ENCODE results near the gene LYSMD4.

LYSMD4 gene

DNA sequence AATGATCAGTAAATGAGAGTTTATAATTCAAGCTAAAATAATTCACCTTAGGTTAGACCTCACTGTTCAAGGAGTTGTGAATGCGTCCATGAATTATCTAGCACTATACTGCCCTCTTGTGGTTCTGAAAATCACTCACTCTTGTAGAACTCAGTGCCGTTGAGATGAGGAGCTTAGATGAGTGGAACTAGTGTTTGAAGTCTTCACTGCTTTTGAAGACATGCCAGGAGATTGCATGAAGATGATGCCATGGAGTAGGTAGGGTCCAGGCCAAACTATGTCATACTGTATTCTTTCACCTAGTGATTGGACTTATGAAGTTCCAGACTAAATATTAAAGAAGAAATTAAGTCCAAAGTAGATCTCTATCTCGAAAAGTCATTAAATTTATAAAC is 28.8 kb downstream of the LYSMD4 start:
- no peak for DNase-seq

GRCh38 chr15:99703603-99704443 is 29.4 kb downstream of the LYSMD4 start:
- DNase-seq = no peak

DNA sequence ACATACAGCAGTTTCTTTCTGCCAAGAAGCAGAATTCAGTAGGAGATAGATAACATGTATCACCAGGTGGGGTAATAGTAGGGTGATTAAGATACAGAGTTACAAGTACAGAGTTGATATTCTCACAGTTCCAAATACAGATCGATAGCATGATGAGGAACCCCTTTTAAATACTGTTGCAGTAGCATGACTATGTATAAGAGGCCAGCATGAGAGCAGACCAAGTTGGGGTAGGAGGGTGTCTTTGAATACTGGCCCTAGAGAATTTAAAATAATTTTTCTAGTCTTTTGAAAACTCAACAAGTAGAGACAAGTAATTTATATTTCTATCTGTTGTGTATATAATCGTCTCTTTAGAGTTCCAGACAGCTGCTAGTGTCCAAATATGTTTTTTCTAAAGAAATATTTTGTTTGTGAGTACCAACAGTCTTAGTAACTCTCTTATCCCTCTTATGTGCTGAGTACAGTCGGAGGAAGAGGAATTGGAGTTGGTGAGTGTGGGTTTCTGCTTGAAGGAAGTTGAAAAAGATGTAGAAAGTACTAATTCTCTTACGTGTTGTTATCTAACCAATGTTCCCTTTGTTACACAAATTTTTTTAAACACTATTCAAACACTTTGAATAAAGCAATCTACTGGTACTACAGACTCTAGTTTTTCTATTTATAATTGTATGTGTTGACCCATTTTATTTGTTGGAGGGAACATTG is 30.2 kb downstream of the LYSMD4 start:
- no peak for DNase-seq

DNA sequence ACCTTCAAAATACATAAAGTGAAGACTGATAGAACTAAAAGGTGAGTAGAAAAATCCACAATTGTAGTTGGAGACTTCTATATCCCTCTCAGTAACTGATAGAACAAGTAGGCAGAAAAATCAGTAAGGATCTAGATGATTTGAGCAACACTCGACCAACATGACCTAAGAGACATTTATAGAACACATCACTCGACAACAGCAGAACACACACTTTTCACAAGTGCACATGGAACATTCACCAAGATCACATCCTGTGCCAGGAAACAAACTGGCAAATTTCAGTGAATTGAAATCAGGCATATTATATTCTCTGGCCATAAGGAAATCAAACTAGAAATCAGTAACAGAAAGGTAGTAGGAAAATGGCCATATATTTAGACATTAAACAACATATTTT is 37.1 kb downstream of the LYSMD4 start:
- DNase-seq = no peak

DNA sequence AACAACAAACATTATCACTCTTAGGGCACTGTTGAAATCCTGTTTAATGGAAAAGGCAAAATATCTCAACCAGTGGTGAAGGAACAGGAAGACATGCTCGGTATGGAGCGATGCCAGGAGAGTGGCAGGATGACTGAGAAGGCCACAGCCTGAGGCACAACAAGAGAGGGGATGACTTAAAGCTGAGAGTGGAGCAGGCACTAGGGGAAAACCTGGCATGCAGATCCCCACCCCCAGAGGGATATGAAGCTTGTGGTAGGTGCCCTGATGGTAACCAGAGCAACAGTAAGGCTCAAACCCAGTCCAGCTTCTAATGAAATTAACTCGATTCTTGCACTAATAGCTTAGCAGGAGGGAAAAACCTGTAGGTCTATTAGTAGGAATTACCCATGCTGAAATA is 40.4 kb downstream of the LYSMD4 start:
- DNase-seq = no peak

DNA sequence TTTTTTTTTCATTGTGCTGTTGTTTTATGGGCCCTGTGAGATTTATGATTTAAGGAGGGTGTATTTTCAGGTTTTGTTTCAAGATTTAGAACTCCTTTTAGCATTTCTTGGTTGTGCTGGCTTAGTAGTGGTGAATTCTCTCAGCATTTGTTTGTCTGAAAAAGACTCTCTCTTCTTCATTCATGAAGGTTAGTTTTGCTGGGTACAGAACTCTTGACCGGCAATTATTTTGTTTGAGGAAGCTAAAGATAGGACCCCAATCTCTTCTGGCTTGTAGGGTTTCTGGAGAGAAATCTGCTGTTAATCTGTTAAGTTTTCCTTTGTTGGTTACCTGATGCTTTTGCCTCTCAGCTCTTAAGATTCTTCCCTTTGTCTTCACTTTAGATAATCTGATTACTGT is 46.9 kb downstream of the LYSMD4 start:
- DNase-seq = no peak

DNA sequence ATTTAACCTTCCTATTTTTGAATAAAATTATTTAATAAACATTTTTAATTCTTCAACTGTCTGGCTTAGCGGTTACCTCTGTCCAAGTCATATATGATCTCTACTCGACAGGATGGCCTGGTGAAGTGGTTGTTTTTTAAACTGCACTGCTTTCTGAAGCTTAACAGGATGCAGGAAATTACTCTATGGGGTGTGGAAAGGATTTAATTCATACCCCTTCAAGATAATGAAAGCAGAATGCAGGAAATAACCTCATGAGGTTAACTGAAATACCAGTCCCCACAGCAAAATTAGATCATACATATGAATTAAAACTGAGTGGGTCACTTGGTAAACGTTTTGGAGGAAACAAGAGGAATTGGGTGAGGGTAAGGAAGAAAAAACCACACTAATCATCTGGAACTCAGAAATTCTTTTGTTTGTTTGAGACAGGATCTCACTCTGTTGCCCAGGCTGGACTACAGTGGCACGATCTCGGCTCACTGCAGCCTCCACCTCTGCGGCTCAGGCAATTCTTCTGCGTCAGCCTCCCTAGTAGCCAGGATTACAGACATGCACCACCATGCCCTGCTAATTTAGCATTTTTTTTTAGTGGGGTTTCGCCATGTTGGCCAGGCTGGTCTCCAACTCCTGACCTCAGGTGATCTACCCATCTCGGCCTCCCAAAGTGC is 50.1 kb downstream of the LYSMD4 start:
- no peak for DNase-seq

DNA sequence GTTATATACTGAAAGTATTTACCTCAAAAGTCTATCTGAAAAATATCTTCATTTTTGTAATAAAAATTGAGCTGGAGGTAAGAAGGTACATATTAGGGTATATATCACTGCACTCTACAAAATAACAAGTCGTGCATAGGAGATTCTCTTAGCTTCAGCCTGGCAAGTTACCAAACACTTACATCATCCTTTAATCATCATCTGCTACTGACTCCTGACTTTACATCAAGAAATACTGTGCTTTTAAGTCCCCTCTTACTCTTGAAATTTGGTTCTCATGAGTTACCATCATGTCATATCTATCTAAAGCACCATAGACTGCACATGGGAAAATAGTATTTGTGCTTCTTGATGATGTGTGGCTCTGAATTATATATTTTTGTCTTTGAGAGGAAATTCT is 50.8 kb downstream of the LYSMD4 start:
- DNase-seq = no peak

DNA sequence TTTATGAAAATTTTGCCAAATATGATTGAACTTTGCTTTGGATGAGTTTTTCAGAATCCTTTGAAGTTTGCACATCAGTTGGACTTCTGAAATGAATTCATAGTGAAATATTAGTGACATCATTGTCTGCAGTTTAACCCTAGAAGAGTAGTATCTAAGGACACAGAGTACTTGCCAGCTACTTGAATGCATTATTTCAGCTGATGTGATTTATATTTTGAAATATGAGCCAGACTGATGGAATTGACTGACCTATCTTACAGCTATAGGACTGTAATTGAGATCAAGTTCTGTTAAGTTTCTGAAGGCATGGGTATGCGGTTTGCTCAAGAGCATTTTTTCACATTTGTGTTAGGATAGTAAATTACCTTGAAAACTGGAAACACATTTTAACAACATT is 51.2 kb downstream of the LYSMD4 start:
- no peak for DNase-seq

DNA sequence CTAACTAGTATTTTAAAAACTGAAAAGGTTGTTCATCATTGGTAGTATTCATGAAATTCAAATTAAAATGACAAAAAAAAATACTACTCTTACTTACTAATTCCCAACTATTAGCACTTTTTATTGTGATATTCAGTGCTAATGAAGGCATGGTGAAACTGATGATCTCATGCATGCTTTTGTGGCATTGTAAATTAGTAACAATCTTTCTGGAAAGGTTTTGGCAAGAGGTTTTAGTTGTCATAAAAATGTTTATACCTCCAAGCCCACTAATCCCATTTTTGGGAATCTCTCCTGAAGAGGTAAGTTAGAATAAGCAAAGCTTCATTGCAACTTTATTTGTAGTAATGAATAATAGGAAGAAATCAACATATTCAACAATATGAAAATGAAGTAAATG is 53.0 kb downstream of the LYSMD4 start:
- no peak for DNase-seq

GRCh38 chr15:99677540-99678134 is 55.6 kb downstream of the LYSMD4 start:
- DNase-seq = no peak

Measured in effector CD8-positive, alpha-beta T cell (primary cell).